Kidney (tissue), 14 donors: ENCODE results near the gene MYL4. TPM values are rescaled to one million over a fixed set of nuclear protein-coding genes. Genes with fewer than 3 reads are reported as not detected.

Experiments
- DNase-seq, 5 donors: peaks; one replicate each; pipeline ENCODE4 v3.0.0-alpha.2; 2013 to 2020
- FAIRE-seq: peaks from 2 replicates; lab custom pipeline; 2012; peaks lifted over from hg19 to GRCh38; lab: Jason Lieb, UNC
- H3K27ac ChIP-seq, 2 donors: one replicate each; pipeline ENCODE4 v1.7.0; 2013; ENCODE audit warnings: low read depth in 2 of 2, low read length in 2 of 2, inconsistent platforms in 1 of 2
- H3K27me3 ChIP-seq: one replicate; pipeline ENCODE4 v1.7.1; 2013; ENCODE audit warnings: low read length, inconsistent platforms; ENCODE audit not compliant: control insufficient read depth, insufficient read depth
- H3K36me3 ChIP-seq, 3 donors: one replicate each; pipeline versions ENCODE4 v1.7.0 to v1.7.1; 2013; ENCODE audit warnings: low read length in 3 of 3, control low read depth in 1 of 3, inconsistent platforms in 1 of 3; ENCODE audit not compliant: insufficient read depth in 3 of 3, control insufficient read depth in 2 of 3
- H3K4me1 ChIP-seq, 3 donors: one replicate each; pipeline versions ENCODE4 v1.7.0 to v1.7.1; 2013; ENCODE audit warnings: low read length in 3 of 3, inconsistent platforms in 1 of 3, low read depth in 1 of 3; ENCODE audit not compliant: control insufficient read depth in 2 of 3, insufficient read depth in 2 of 3
- H3K4me3 ChIP-seq, 3 donors: one replicate each; pipeline versions ENCODE4 v1.7.0 to v1.8.1; 2013; ENCODE audit warnings: low read length in 3 of 3, control low read depth in 1 of 3, inconsistent platforms in 1 of 3
- H3K9ac ChIP-seq, 3 donors: one replicate each; pipeline versions ENCODE4 v1.7.0 to v1.7.1; 2013; ENCODE audit warnings: low read length in 3 of 3, control low read depth in 1 of 3, inconsistent platforms in 1 of 3
- H3K9me3 ChIP-seq, 3 donors: one replicate each; pipeline versions ENCODE4 v1.7.0 to v1.7.1; 2013; ENCODE audit warnings: low read length in 3 of 3, control low read depth in 1 of 3, inconsistent platforms in 1 of 3; ENCODE audit not compliant: control insufficient read depth in 2 of 3, insufficient read depth in 1 of 3
- intact Hi-C: fragments of 100-400 bp; cut with DNase I; formaldehyde crosslinking; loops from one replicate; pipeline ENCODE4 v1.11.1; 2022
- polyA plus RNA-seq: library from polyadenylated mRNA; stranded (reverse); fragments of 350-450 nt; fragmentation: Illumina TruSeq; extraction: RNeasy Lipid Tissue Mini Kit (QIAGEN cat#74804); gene quantifications from one replicate; pipeline ENCODE4 v1.2.3, GENCODE V29; 2014; ENCODE audit warnings: low read depth, low replicate concordance; ENCODE audit not compliant: insufficient read depth
- total RNA-seq: library from RNA; stranded (reverse); fragmentation: NEBNext Ultra II Directional; extraction: Animal tissue kit (Norgen Biotek cat#: 25700); gene quantifications from one replicate; pipeline ENCODE4 v1.2.1, GENCODE V29; 2021
- TF ChIP-seq, protein P1 (sequence below): IDR thresholded peaks from 3 replicates; pipeline ENCODE4 v1.5.1; 2012; ENCODE audit warnings: mild to moderate bottlenecking, moderate library complexity, borderline replicate concordance; ENCODE audit not compliant: insufficient read depth; ENCODE audit errors: extremely low read depth
- donor health status: control.
- donor health status: control.
- donor health status: control.
- donor health status: control.
- donor health status: control.
- donor health status: DM: yes; HTN: yes; CAD: no.
- donor health status: Normal renal cell carcinoma (clear cell type).

Gene MYL4
- total and polyA plus RNA-seq, 2 donors from 2014 or later: 1.0 TPM; not detected in 1

DNA sequence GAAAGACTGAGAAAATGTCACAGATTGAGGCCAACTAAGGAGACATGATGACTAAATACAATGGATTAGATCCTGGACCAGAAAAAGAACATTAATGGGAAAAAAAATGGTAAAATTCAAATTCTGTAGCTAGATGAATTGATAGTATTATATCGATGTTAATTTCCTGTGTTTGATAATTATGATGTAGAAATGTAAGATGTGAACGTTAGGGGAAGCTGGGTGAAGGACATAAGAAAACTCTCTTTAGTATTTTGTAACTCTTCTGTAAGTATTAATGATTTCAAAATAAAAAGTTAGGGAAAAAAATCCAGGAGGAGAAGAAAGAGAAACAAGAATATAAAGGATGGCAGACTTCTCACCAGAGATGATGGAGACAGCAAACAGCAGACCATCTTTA is 41.7 kb downstream of the MYL4 start:
- FAIRE-seq: no peak
- intact Hi-C loops: no loop called here
- no peaks in the 10 kb centered on the region for H3K9me3 ChIP-seq

GRCh38 chr17:47251421-47251940 is 42.3 kb downstream of the MYL4 start:
- H3K9ac ChIP-seq: no peak overlapping the region
- intact Hi-C loops: no loop called here
- no peak for FAIRE-seq

More for the DNA sequence above, 41.7 kb downstream of the MYL4 start:
- TF ChIP-seq, protein P1, sequence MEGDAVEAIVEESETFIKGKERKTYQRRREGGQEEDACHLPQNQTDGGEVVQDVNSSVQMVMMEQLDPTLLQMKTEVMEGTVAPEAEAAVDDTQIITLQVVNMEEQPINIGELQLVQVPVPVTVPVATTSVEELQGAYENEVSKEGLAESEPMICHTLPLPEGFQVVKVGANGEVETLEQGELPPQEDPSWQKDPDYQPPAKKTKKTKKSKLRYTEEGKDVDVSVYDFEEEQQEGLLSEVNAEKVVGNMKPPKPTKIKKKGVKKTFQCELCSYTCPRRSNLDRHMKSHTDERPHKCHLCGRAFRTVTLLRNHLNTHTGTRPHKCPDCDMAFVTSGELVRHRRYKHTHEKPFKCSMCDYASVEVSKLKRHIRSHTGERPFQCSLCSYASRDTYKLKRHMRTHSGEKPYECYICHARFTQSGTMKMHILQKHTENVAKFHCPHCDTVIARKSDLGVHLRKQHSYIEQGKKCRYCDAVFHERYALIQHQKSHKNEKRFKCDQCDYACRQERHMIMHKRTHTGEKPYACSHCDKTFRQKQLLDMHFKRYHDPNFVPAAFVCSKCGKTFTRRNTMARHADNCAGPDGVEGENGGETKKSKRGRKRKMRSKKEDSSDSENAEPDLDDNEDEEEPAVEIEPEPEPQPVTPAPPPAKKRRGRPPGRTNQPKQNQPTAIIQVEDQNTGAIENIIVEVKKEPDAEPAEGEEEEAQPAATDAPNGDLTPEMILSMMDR: no peak
- H3K36me3 ChIP-seq: no peaks in the 10 kb centered on the region
- DNase-seq: no peak
- H3K9ac ChIP-seq: no peak overlapping the region
- no peak overlapping the region for H3K27ac ChIP-seq
- H3K27me3 ChIP-seq: peaks cover 2% of the 10 kb centered on the region
- H3K4me3 ChIP-seq: no peak overlapping the region
- peaks cover 0 to 6% (median 0%) of the 10 kb centered on the region in 3 donors for H3K4me1 ChIP-seq

GRCh38 chr17:47252209-47252608 is 43.1 kb downstream of the MYL4 start:
- H3K4me3 ChIP-seq: no peak overlapping the region
- H3K9ac ChIP-seq: no peak overlapping the region
- DNase-seq (no peak), FAIRE-seq (no peak)
- peaks cover 0 to 6% (median 0%) of the 10 kb centered on the region in 3 donors for H3K4me1 ChIP-seq
- H3K9me3 ChIP-seq: no peaks in the 10 kb centered on the region
- H3K27ac ChIP-seq: no peak overlapping the region
- TF ChIP-seq, protein P1: no peak
- H3K36me3 ChIP-seq: no peaks in the 10 kb centered on the region
- peaks cover 2% of the 10 kb centered on the region for H3K27me3 ChIP-seq
- intact Hi-C loops: no loop called here

More at GRCh38 chr17:47251421-47251940, 42.3 kb downstream of the MYL4 start:
- Histone ChIP-seq H3K4me1 (peaks cover 0 to 6% (median 0%) of the 10 kb centered on the region in 3 donors), H3K27me3 (peaks cover 2% of the 10 kb centered on the region), H3K27ac (no peak overlapping the region), H3K36me3 (no peaks in the 10 kb centered on the region), H3K9me3 (no peaks in the 10 kb centered on the region), H3K4me3 (no peak overlapping the region)
- no peak for DNase-seq
- TF ChIP-seq, protein P1: no peak
